HL-60 (cell line): ENCODE measurements around the gene MKS1.

Experiments
- DNase-seq, 2 experiments: peaks; one replicate each; pipeline ENCODE4 v3.0.0-alpha.2; 2010 to 2020; ENCODE audit warnings: low read depth in 1 of 2, low spot score in 1 of 2
- H3K27ac ChIP-seq: fragments of 250-450 bp; sonication (Bioruptor Pico); replicated peaks from 2 replicates; pipeline ENCODE4 v1.5.1; 2020; ENCODE audit warnings: mild to moderate bottlenecking, moderate library complexity
- H3K27me3 ChIP-seq: fragments of 250-450 bp; sonication (Bioruptor Pico); 2 replicates; pipeline ENCODE4 v1.5.1; 2021; ENCODE audit warnings: mild to moderate bottlenecking, moderate library complexity; ENCODE audit not compliant: insufficient read depth, poor library complexity, severe bottlenecking
- H3K4me3 ChIP-seq: replicated peaks from 2 replicates; pipeline ENCODE4 v1.5.1; 2011; ENCODE audit warnings: mild to moderate bottlenecking, control low read depth, low read length; ENCODE audit not compliant: insufficient read depth
- CTCF ChIP-seq: IDR thresholded peaks from one replicate; pipeline ENCODE4 v1.5.1; 2011; ENCODE audit warnings: low read length, control low read depth, inconsistent platforms; ENCODE audit not compliant: insufficient read depth
- GABPA ChIP-seq: IDR thresholded peaks from 2 replicates; pipeline ENCODE4 v1.6.1; 2012; ENCODE audit warnings: low read depth
- POLR2AphosphoS5 ChIP-seq: IDR thresholded peaks from 2 replicates; pipeline ENCODE4 v1.6.1; 2012; ENCODE audit warnings: low read depth
- REST ChIP-seq: IDR thresholded peaks from 2 replicates; pipeline ENCODE4 v1.6.1; 2012; ENCODE audit warnings: low read depth; ENCODE audit not compliant: insufficient replicate concordance
- SPI1 ChIP-seq: IDR thresholded peaks from 2 replicates; pipeline ENCODE4 v1.6.1; 2012; ENCODE audit warnings: low read depth, mild to moderate bottlenecking, borderline replicate concordance

The MKS1 gene

GRCh38 chr17:58210922-58211321 lies 8.1 kb downstream of the MKS1 start:
- Histone ChIP-seq H3K27me3 (no peaks in the 10 kb centered on the region), H3K27ac (no peak overlapping the region), H3K4me3 (no peak overlapping the region)
- no peak for TF ChIP-seq GABPA
- peak; percentile 25 for TF ChIP-seq CTCF
- DNase-seq: no peak

- Histone ChIP-seq H3K4me3 (no peak overlapping the region), H3K27me3 (no peaks in the 10 kb centered on the region), H3K27ac (no peak overlapping the region)
- TF ChIP-seq GABPA (no peak), SPI1 (no peak), CTCF (no peak), POLR2AphosphoS5 (no peak), REST (no peak)
- DNase-seq: no peak
Observed at GRCh38 chr17:58208344-58208743, 10.7 kb downstream of the MKS1 start.

- TF ChIP-seq SPI1 (no peak), GABPA (no peak)
- Histone ChIP-seq H3K27me3 (no peaks in the 10 kb centered on the region), H3K27ac (no peak overlapping the region), H3K4me3 (no peak overlapping the region)
- DNase-seq: no peak
Observed at GRCh38 chr17:58207451-58207850, 11.6 kb downstream of the MKS1 start.

- no peak overlapping the region for H3K4me3 ChIP-seq
- DNase-seq: no peak
- no peaks in the 10 kb centered on the region for H3K27me3 ChIP-seq
- H3K27ac ChIP-seq: no peak overlapping the region
- TF ChIP-seq REST: no peak
- no peak for TF ChIP-seq POLR2AphosphoS5
- no peak for TF ChIP-seq GABPA
- TF ChIP-seq CTCF: no peak
- no peak for TF ChIP-seq SPI1
Observed at GRCh38 chr17:58205936-58206335, 13.1 kb downstream of the MKS1 start.
